ENCODE measurements around the gene CDCA3.

- TF ChIP-seq CTCF (IDR thresholded peaks at IDR 0.05), result no peak
- no peak for TF ChIP-seq POLR2A (IDR thresholded peaks at IDR 0.05)
Measured at GRCh38 chr12:6849427-6849826, 1.7 kb downstream of the CDCA3 start.

Data from esophagus squamous epithelium (tissue), 4 donors.